ENCODE data around the gene ZNF548. TPM values are rescaled to one million over a fixed set of nuclear protein-coding genes. Genes with fewer than 3 reads are reported as not detected.

ZNF548 gene
- total RNA-seq, 2 donors from 2014 or later = 19.4 to 48.5 TPM

DNA sequence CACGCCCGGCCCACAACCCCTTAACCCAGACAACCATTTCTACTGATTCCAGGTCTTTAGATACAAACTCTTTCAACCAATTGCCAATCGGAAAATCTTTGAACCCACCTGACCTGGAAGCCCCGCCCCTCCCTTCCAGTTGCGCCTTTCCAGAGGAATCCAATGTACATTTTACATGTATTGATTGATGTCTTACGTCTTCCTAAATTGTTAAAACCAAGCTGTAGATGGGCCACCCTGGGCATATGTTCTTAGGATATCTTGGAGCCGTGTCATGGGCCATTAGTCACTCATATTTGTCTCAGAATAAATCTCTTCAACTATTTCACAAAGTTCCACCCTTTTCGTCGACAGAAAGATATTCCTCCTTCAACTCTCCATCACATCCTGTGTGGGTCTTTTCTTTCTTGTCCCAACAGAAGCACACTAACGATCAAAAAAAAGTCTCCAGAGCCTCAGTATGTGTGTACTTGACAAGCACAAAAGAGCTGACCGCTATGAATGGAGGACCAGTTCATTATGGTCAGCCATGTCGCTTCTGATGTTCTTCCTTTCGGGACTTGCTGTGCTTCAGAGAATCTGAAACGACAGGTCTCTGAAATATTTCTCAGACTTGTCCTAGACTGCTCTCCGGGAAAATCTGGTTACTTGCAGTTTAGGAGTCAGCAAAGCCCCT is 44.9 kb downstream of the ZNF548 start:
- peak overlapping the region; percentile 91 for H3K4me3 Mint-ChIP-seq
- H3K36me3 Mint-ChIP-seq (ENCODE audit: low read depth) = peaks cover 38% of the 10 kb centered on the region
- peaks cover 11% of the 10 kb centered on the region for H3K9me3 Mint-ChIP-seq
- H3K27me3 Mint-ChIP-seq = no peaks in the 10 kb centered on the region
- peak; percentile 15 for ATAC-seq (replicated peaks)
- H3K27ac Mint-ChIP-seq = peak overlapping the region; percentile 88
- H3K4me1 Mint-ChIP-seq = peaks cover 28% of the 10 kb centered on the region

DNA sequence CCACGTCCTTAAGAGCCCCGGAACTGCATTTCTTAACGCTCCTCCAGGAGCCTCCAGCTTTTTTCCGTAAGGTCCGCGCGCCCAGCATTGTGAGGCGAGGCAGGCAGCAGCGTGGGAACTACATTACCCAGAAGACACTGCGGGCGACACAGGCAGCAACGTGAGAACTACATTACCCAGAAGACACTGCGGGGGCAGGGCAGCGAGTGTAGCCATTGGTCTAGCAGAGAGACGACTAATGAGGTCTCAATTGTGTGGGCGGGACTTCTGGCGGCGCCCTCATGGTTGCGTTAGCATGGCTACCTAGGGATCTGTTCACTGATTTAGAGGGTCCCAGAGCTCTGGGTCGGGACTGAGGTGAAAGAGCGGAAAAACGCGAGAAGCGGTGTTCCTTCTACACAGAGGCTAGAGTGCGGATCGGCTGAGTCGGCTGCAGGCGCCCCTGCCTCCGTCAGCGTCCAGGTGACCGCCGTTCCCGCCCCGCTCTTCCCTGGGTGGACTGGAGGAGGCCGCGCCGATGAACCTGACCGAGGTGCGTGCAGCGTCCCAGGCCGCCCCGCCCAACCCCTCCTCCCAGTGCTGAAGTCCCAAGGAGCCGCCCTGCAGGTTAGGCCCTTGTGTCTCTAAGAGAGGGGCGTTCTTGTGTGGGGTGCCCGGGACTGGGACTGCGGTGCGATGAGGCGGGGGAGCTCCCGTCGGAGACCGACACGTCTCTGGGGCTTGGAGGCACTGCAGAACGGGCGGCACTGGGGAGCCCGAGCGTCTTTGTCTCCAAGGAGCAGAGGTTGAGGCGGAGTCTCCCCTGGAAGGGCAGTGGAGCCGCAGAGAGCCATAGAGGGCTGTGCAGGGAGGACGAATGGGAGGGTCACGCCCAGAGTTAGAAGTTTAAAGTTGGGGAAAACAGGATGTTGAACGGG is 45.7 kb downstream of the ZNF548 start, which contains the start of gene ZNF749:
ZNF749 (plus strand) TSS at position 264 of the 917 bp plus-strand sequence; CDS start at position 518, 254 bp downstream.
- peak; percentile 99 for ATAC-seq (replicated peaks)
- Mint-ChIP-seq H3K27me3 (no peaks in the 10 kb centered on the region), H3K4me3 (peak within 1 kb of the TSS; percentile 91), H3K4me1 (peaks cover 28% of the 10 kb centered on the region), H3K9me3 (peaks cover 18% of the 10 kb centered on the region), H3K27ac (peak within 1 kb of the TSS; percentile 88), H3K36me3 (ENCODE audit: low read depth) (peaks cover 46% of the 10 kb centered on the region)

- peaks cover 28% of the 10 kb centered on the region for H3K4me1 Mint-ChIP-seq
Observed at GRCh38 chr19:57436417-57436816, 46.8 kb downstream of the ZNF548 start.

DNA sequence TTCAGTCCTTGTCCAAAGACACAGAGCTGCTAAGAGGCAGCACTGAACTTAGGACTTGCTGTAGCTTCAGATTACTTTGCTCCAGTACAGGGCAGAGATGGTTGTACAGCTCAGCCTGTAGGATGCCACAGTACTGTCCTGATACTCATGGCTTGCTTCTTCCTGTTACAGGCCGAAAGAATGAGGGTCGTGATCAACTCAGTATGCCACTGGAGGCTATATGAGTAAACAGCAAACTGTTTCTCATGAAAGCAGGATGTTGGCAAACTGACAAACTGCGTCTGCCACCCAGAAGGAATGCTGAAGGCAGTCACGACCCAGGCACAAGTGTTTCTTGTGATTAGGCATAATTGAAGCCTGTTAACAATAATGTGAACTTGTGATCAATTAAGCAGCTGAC is 48.3 kb downstream of the ZNF548 start:
- no peak for ATAC-seq (replicated peaks)
- Mint-ChIP-seq H3K36me3 (ENCODE audit: low read depth) (peaks cover 71% of the 10 kb centered on the region), H3K9me3 (peaks cover 28% of the 10 kb centered on the region), H3K27me3 (no peaks in the 10 kb centered on the region), H3K4me1 (peaks cover 28% of the 10 kb centered on the region), H3K27ac (no peak overlapping the region), H3K4me3 (no peak overlapping the region)

More at GRCh38 chr19:57436417-57436816, 46.8 kb downstream of the ZNF548 start:
- Mint-ChIP-seq H3K27me3 (no peaks in the 10 kb centered on the region), H3K9me3 (peaks cover 21% of the 10 kb centered on the region), H3K4me3 (peak overlapping the region; percentile 91), H3K36me3 (ENCODE audit: low read depth) (peaks cover 56% of the 10 kb centered on the region), H3K27ac (peak overlapping the region; percentile 88)
- no peak for ATAC-seq (replicated peaks)

DNA sequence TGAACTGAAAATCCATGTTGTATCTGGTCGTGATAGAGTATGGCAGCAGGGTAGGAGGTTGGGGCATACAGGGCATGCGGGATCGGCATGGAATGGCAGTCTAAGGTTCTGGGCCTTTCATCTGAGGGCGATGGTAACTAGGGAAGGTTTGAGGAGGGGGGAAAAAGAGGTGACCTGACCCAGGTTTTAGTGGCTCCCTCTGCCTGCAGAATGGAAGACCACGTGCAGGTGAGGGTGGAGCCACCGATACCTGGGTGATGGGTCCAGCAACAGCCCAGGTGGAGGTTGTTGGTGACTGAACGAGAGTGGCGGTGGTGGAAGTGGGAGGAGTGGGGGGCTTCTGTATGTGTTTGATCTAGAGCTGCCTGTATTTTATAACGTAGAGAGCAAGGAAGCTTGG is 49.3 kb downstream of the ZNF548 start:
- Mint-ChIP-seq H3K27me3 (no peaks in the 10 kb centered on the region), H3K36me3 (ENCODE audit: low read depth) (peaks cover 81% of the 10 kb centered on the region), H3K9me3 (peaks cover 32% of the 10 kb centered on the region), H3K4me3 (no peak overlapping the region), H3K27ac (no peak overlapping the region), H3K4me1 (peaks cover 28% of the 10 kb centered on the region)
- ATAC-seq (replicated peaks) = no peak

GRCh38 chr19:57441979-57442752 is 52.5 kb downstream of the ZNF548 start:
- H3K9me3 Mint-ChIP-seq = peaks cover 43% of the 10 kb centered on the region
- peaks cover 85% of the 10 kb centered on the region for H3K36me3 Mint-ChIP-seq (ENCODE audit: low read depth)
- H3K4me3 Mint-ChIP-seq = no peak overlapping the region
- no peaks in the 10 kb centered on the region for H3K27me3 Mint-ChIP-seq
- H3K4me1 Mint-ChIP-seq = peaks cover 11% of the 10 kb centered on the region
- ATAC-seq (replicated peaks) = no peak
- no peak overlapping the region for H3K27ac Mint-ChIP-seq

- Mint-ChIP-seq H3K4me1 (peaks cover 10% of the 10 kb centered on the region), H3K9me3 (peaks cover 43% of the 10 kb centered on the region), H3K36me3 (ENCODE audit: low read depth) (peaks cover 79% of the 10 kb centered on the region), H3K27ac (no peak overlapping the region), H3K27me3 (no peaks in the 10 kb centered on the region), H3K4me3 (no peak overlapping the region)
- no peak for ATAC-seq (replicated peaks)
Observed at GRCh38 chr19:57443121-57443696, 53.6 kb downstream of the ZNF548 start.

DNA sequence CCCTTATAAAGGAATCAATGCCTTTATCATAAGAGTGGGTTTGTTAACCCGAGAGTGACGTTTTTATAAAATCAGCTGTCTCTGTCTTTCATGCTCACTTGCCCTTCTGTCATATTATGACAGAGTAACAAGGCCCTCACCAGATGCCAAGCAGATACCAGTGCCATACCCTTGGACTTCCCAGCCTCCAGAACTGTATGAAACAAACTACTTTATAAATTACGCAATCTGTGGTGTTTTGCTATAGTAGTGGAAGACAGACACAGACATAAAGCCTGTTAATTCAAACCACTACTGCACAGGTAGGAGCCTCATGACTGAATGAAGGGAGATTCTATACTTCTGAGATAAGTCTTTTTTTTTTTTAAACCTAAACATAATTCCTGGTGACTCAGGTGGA is 62.7 kb downstream of the ZNF548 start:
- Mint-ChIP-seq H3K9me3 (peaks cover 22% of the 10 kb centered on the region), H3K4me3 (no peak overlapping the region), H3K27me3 (no peaks in the 10 kb centered on the region), H3K4me1 (no peaks in the 10 kb centered on the region), H3K36me3 (ENCODE audit: low read depth) (peaks cover 6% of the 10 kb centered on the region), H3K27ac (no peak overlapping the region)
- no peak for ATAC-seq (replicated peaks)

Other genes starting within 250 kb of the ZNF548 start
- gene ZIM3, start 244.7 kb upstream of the ZNF548 start, total RNA-seq = not detected
- gene DUXA, start 222.4 kb upstream of the ZNF548 start, total RNA-seq = not detected
- 10 to 100 TPM; 23.7 to 51.0 TPM for gene ZNF264, start 198.4 kb upstream of the ZNF548 start, total RNA-seq
- 1 to 10 TPM; 2.1 to 3.5 TPM for gene AURKC, start 158.8 kb upstream of the ZNF548 start, total RNA-seq
- 10 to 100 TPM in 1 of 2 donors, 1 to 10 TPM in 1; 9.1 to 16.7 TPM for gene ZNF805, start 149.2 kb upstream of the ZNF548 start, total RNA-seq
- 100 to 1,000 TPM in 1 of 2 donors, 10 to 100 TPM in 1; 90.0 to 130 TPM for gene ZNF460, start 109.4 kb upstream of the ZNF548 start, total RNA-seq
- gene ZNF543, start 69.4 kb upstream of the ZNF548 start, total RNA-seq = 1 to 10 TPM; 6.6 to 6.7 TPM
- 1 to 10 TPM; 5.3 to 6.4 TPM for gene ZNF304, start 38.6 kb upstream of the ZNF548 start, total RNA-seq
- 1 to 10 TPM; 4.5 to 8.8 TPM for gene TRAPPC2B, start 26.3 kb upstream of the ZNF548 start, total RNA-seq
- gene ZNF547, start 26.3 kb upstream of the ZNF548 start, total RNA-seq = 1 to 10 TPM; 2.7 to 5.4 TPM
- 10 to 100 TPM in 1 of 2 donors, 1 to 10 TPM in 1; 8.3 to 12.0 TPM for gene ZNF17, start 21.3 kb downstream of the ZNF548 start, total RNA-seq
- gene ZNF749, start 45.5 kb downstream of the ZNF548 start, total RNA-seq = 10 to 100 TPM; 13.8 to 15.0 TPM
- under 1 TPM in 1 of 2 donors, not detected in 1; 0.37 TPM for gene VN1R1, start 67.3 kb downstream of the ZNF548 start, total RNA-seq
- 1 to 10 TPM; 2.8 to 4.5 TPM for gene ZNF772, start 87.7 kb downstream of the ZNF548 start, total RNA-seq
- 1 to 10 TPM; 4.7 to 8.5 TPM for gene ZNF419, start 97.9 kb downstream of the ZNF548 start, total RNA-seq
- 1 to 10 TPM; 3.8 to 6.2 TPM for gene ZNF773, start 110.1 kb downstream of the ZNF548 start, total RNA-seq
- 1 to 10 TPM; 3.2 to 4.9 TPM for gene ZNF549, start 137.5 kb downstream of the ZNF548 start, total RNA-seq
- gene ZNF550, start 170.0 kb downstream of the ZNF548 start, total RNA-seq = 1 to 10 TPM; 8.9 to 10.0 TPM
- gene ZNF416, start 189.1 kb downstream of the ZNF548 start, total RNA-seq = 1 to 10 TPM; 2.2 to 2.4 TPM
- 1 to 10 TPM; 2.5 to 3.2 TPM for gene ZIK1, start 194.3 kb downstream of the ZNF548 start, total RNA-seq
- gene ZNF530, start 210.0 kb downstream of the ZNF548 start, total RNA-seq = 1 to 10 TPM; 6.0 to 9.9 TPM
- 10 to 100 TPM in 1 of 2 donors, 1 to 10 TPM in 1; 5.7 to 11.2 TPM for gene ZNF134, start 224.4 kb downstream of the ZNF548 start, total RNA-seq
- gene ZNF211, start 243.3 kb downstream of the ZNF548 start, total RNA-seq = 10 to 100 TPM in 1 of 2 donors, 1 to 10 TPM in 1; 8.4 to 14.0 TPM